ENCODE results near the gene SPATA20. TPM values are rescaled to one million over a fixed set of nuclear protein-coding genes. Genes with fewer than 3 reads are reported as not detected.

Gene SPATA20
- total and polyA plus RNA-seq, 9 donors, result 43.5 to 81.2 (median 60.5) TPM

DNA sequence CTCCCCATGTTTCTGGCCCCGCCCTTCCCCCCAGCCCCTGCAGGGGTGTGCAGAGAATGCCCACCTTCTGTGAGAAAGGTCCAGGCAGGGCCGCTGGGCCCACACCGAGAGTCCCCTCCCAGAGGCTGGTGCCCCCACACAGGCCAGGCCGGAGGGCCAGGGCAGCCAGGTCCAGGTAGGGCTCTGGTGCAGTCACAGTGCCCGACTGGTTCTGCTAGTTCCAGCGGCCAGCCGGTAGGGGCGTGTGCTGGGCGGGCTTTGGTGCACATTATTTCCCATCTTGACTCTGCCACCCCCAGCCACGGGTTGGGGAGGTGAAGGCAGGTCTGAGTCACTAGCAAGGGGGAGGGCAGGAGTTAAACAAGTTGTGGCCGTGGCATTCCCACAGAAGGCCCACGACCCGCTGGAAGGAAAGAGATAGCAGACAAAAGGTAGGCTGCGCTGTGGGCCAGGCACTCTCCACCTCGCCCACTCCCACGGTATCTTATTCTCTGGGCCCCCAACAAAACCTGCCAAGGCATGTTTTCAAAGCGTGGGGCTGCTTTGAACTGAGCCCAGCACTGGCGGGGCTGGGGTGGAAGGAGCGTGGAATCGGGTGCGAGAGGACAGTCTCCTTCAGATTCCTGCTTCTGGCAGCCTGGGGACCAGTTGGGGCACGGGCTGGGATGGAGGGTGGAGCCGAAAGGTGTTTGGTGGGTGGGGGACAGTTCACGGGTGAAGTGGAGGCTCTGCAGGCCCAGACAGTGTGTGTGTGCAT is 12.6 kb upstream of the SPATA20 start:
- no peaks in the 10 kb centered on the region for H3K36me3 ChIP-seq
- 36 to 43% (median 40%) methylated on average over 17 to 24 of the region's 24 CpGs for WGBS, 3 donors
- H3K27ac ChIP-seq, result peak overlapping the region; percentile 7 to 23
- peaks cover 9% of the 10 kb centered on the region for H3K4me1 ChIP-seq (ENCODE audit: insufficient read depth)
- peak in 1 of 5 donors; percentile 62 for DNase-seq
- H3K4me3 ChIP-seq, result no peak overlapping the region
- TF ChIP-seq, protein P1, sequence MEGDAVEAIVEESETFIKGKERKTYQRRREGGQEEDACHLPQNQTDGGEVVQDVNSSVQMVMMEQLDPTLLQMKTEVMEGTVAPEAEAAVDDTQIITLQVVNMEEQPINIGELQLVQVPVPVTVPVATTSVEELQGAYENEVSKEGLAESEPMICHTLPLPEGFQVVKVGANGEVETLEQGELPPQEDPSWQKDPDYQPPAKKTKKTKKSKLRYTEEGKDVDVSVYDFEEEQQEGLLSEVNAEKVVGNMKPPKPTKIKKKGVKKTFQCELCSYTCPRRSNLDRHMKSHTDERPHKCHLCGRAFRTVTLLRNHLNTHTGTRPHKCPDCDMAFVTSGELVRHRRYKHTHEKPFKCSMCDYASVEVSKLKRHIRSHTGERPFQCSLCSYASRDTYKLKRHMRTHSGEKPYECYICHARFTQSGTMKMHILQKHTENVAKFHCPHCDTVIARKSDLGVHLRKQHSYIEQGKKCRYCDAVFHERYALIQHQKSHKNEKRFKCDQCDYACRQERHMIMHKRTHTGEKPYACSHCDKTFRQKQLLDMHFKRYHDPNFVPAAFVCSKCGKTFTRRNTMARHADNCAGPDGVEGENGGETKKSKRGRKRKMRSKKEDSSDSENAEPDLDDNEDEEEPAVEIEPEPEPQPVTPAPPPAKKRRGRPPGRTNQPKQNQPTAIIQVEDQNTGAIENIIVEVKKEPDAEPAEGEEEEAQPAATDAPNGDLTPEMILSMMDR (IDR thresholded peaks at IDR 0.05), result peak in 2 of 3 donors; percentile 28 to 50
- no peak for TF ChIP-seq EP300 (IDR thresholded peaks at IDR 0.05)
- H3K9me3 ChIP-seq, result no peaks in the 10 kb centered on the region
- intact Hi-C loops (cut with DNase I), result loop anchor here in 2 of 4 donors (10.0 kb wide), 1 partner anchor 50 kb away; no protein-coding TSS in a partner anchor
- H3K27me3 ChIP-seq, result no peaks in the 10 kb centered on the region

GRCh38 chr17:50534979-50535326 is 12.0 kb upstream of the SPATA20 start:
- intact Hi-C loops (cut with DNase I), result loop anchor here in 2 of 4 donors (10.0 kb wide), 1 partner anchor 50 kb away; no protein-coding TSS in a partner anchor
- H3K9me3 ChIP-seq, result no peaks in the 10 kb centered on the region
- WGBS, 3 donors, result 86 to 93% (median 87%) methylated on average over 2 of the region's 2 CpGs
- TF ChIP-seq EP300 (IDR thresholded peaks at IDR 0.05) (no peak), POLR2A (IDR thresholded peaks at IDR 0.05) (no peak)
- TF ChIP-seq, protein P1 (IDR thresholded peaks at IDR 0.05), result no peak
- no peaks in the 10 kb centered on the region for H3K27me3 ChIP-seq
- H3K4me1 ChIP-seq (ENCODE audit: insufficient read depth), result peaks cover 9% of the 10 kb centered on the region
- peak overlapping the region in 1 of 2 donors; percentile 23 for H3K27ac ChIP-seq
- H3K4me3 ChIP-seq, result no peak overlapping the region
- H3K36me3 ChIP-seq, result no peaks in the 10 kb centered on the region
- no peak for DNase-seq

- Histone ChIP-seq H3K4me1 (ENCODE audit: insufficient read depth) (peaks cover 9% of the 10 kb centered on the region), H3K27me3 (no peaks in the 10 kb centered on the region), H3K27ac (peak overlapping the region in 1 of 2 donors; percentile 23), H3K36me3 (no peaks in the 10 kb centered on the region), H3K4me3 (no peak overlapping the region), H3K9me3 (no peaks in the 10 kb centered on the region)
- TF ChIP-seq, protein P1 (IDR thresholded peaks at IDR 0.05), result no peak
- TF ChIP-seq EP300 (IDR thresholded peaks at IDR 0.05) (no peak), POLR2A (IDR thresholded peaks at IDR 0.05) (no peak)
- WGBS, 3 donors, result 82 to 88% (median 84%) methylated on average over 7 of the region's 7 CpGs
- intact Hi-C loops (cut with DNase I), result loop anchor here in 2 of 4 donors (10.0 kb wide), 1 partner anchor 51 kb away; no protein-coding TSS in a partner anchor
- DNase-seq, result no peak
Measured at GRCh38 chr17:50535407-50535806, 11.6 kb upstream of the SPATA20 start.

- Histone ChIP-seq H3K4me3 (no peak overlapping the region), H3K4me1 (ENCODE audit: insufficient read depth) (peaks cover 12% of the 10 kb centered on the region), H3K9me3 (no peaks in the 10 kb centered on the region), H3K27me3 (no peaks in the 10 kb centered on the region), H3K36me3 (no peaks in the 10 kb centered on the region), H3K27ac (no peak overlapping the region)
- 94 to 96% (median 94%) methylated on average over 45 of the region's 45 CpGs for WGBS, 3 donors
- TF ChIP-seq EP300 (IDR thresholded peaks at IDR 0.05), result no peak
- TF ChIP-seq, protein P1 (IDR thresholded peaks at IDR 0.05), result no peak
- no peak for TF ChIP-seq POLR2A (IDR thresholded peaks at IDR 0.05)
- peak in 1 of 5 donors; percentile 47 for DNase-seq
- intact Hi-C loops (cut with DNase I), result loop anchor here in 2 of 4 donors (10.0 kb wide), 1 partner anchor 52 kb away; no protein-coding TSS in a partner anchor
Measured at GRCh38 chr17:50536683-50537646, 10.0 kb upstream of the SPATA20 start.

Measured in ovary (tissue), 9 donors.